Hepatocyte (in vitro differentiated cells): ENCODE results near the gene BIN1.

Experiments used
- CTCF ChIP-seq: fragments of 200-600 bp; sonication (generic); IDR thresholded peaks from 2 replicates; pipeline ENCODE4 v1.5.1; 2016; ENCODE audit warnings: antibody characterized with exemption, mild to moderate bottlenecking; ENCODE audit not compliant: poor library complexity
- EZH2 ChIP-seq: fragments of 200-600 bp; sonication (generic); IDR thresholded peaks from 2 replicates; pipeline ENCODE4 v1.6.1; 2016; ENCODE audit warnings: antibody characterized with exemption, mild to moderate bottlenecking, borderline replicate concordance

- TF ChIP-seq CTCF (no peak), EZH2 (no peak)
Observed at GRCh38 chr2:127115471-127116199, 8.7 kb upstream of the BIN1 start.
